GM23338 (cell line): ENCODE measurements around the gene MAPK6. TPM values are rescaled to one million over a fixed set of nuclear protein-coding genes. Genes with fewer than 3 reads are reported as not detected.

Source experiments
- ATAC-seq: fragments of 200-7000 bp; cut with Tn5 transposase; 3 replicates; pipeline ENCODE4 v1.9.1; 2020
- DNase-seq: peaks from one replicate; pipeline ENCODE4 v3.0.0-alpha.2; 2015; ENCODE audit warnings: low spot score
- H2AFZ ChIP-seq: fragments of 200-600 bp; sonication (generic); 2 replicates; pipeline ENCODE4 v1.8.0; 2016; ENCODE audit warnings: antibody characterized with exemption, mild to moderate bottlenecking, moderate library complexity
- H3F3A ChIP-seq: fragments of 200-600 bp; sonication (generic); replicated peaks from 2 replicates; pipeline ENCODE4 v1.8.0; 2017; ENCODE audit warnings: antibody characterized with exemption, mixed run types, low read depth
- H3K27ac ChIP-seq: fragments of 200-600 bp; sonication (generic); 2 replicates; pipeline ENCODE4 v1.6.1; 2016; ENCODE audit warnings: low read depth
- H3K27me3 ChIP-seq: fragments of 200-600 bp; sonication (generic); 2 replicates; pipeline ENCODE4 v1.8.0; 2016; ENCODE audit warnings: mild to moderate bottlenecking, mixed run types, moderate library complexity; ENCODE audit not compliant: insufficient read depth
- H3K36me3 ChIP-seq: fragments of 200-600 bp; sonication (generic); 2 replicates; pipeline ENCODE4 v1.8.0; 2016; ENCODE audit warnings: mild to moderate bottlenecking; ENCODE audit not compliant: insufficient read depth
- H3K4me1 ChIP-seq: fragments of 200-600 bp; sonication (generic); 2 replicates; pipeline ENCODE4 v1.8.0; 2016; ENCODE audit warnings: mild to moderate bottlenecking, moderate library complexity; ENCODE audit not compliant: insufficient read depth
- H3K4me2 ChIP-seq: fragments of 200-600 bp; sonication (generic); 2 replicates; pipeline ENCODE4 v1.7.1; 2017; ENCODE audit warnings: mixed run types
- H3K4me3 ChIP-seq: fragments of 200-600 bp; sonication (generic); 2 replicates; pipeline ENCODE4 v1.6.1; 2016; ENCODE audit warnings: mixed run types
- H3K79me2 ChIP-seq: fragments of 200-600 bp; sonication (generic); replicated peaks from 2 replicates; pipeline ENCODE4 v1.8.0; 2017; ENCODE audit warnings: mild to moderate bottlenecking; ENCODE audit not compliant: insufficient read depth
- H3K9me2 ChIP-seq: fragments of 200-600 bp; sonication (generic); 2 replicates; pipeline ENCODE4 v1.8.0; 2017; ENCODE audit not compliant: insufficient read depth
- H4K20me1 ChIP-seq: fragments of 200-600 bp; sonication (generic); replicated peaks from 2 replicates; pipeline ENCODE4 v1.8.0; 2017; ENCODE audit warnings: mild to moderate bottlenecking; ENCODE audit not compliant: insufficient read depth
- H3K27ac Mint-ChIP-seq: 2 replicates; pipeline ENCODE4 v1.8.0; 2020; ENCODE audit warnings: inconsistent platforms, mild to moderate bottlenecking, moderate library complexity, mixed read lengths
- H3K27me3 Mint-ChIP-seq: 3 replicates; pipeline ENCODE4 v1.8.0; 2022; ENCODE audit warnings: low read depth, mild to moderate bottlenecking, moderate library complexity, mixed read lengths, inconsistent platforms; ENCODE audit not compliant: insufficient read depth, poor library complexity
- H3K36me3 Mint-ChIP-seq: 3 replicates; pipeline ENCODE4 v1.8.0; 2021; ENCODE audit warnings: low read depth, mild to moderate bottlenecking, inconsistent platforms, moderate library complexity, mixed read lengths
- H3K4me1 Mint-ChIP-seq: 3 replicates; pipeline ENCODE4 v1.8.0; 2020; ENCODE audit warnings: mild to moderate bottlenecking, inconsistent platforms, mixed read lengths
- H3K4me3 Mint-ChIP-seq: 3 replicates; pipeline ENCODE4 v1.8.0; 2021; ENCODE audit warnings: moderate library complexity, mild to moderate bottlenecking, inconsistent platforms, mixed read lengths
- H3K9me3 Mint-ChIP-seq: 3 replicates; pipeline ENCODE4 v1.8.0; 2020; ENCODE audit warnings: moderate library complexity, mild to moderate bottlenecking, inconsistent platforms, mixed read lengths
- CTCF ChIP-seq, 2 experiments: fragments of 200-600 bp in 1 of 2; sonication (generic) in 1 of 2; conservative IDR thresholded peaks; 2 replicates each; pipeline versions ENCODE4 v1.5.1 to v1.6.1; 2016 to 2017; ENCODE audit warnings: antibody characterized with exemption in 2 of 2, low read depth in 2 of 2, mild to moderate bottlenecking in 2 of 2, moderate library complexity in 1 of 2
- EZH2 ChIP-seq: fragments of 200-600 bp; sonication (generic); IDR thresholded peaks from one replicate; pipeline ENCODE4 v1.8.0; 2017; ENCODE audit warnings: antibody characterized with exemption, mild to moderate bottlenecking, low read depth; ENCODE audit not compliant: unreplicated experiment
- EZH2phosphoT487 ChIP-seq: fragments of 200-600 bp; sonication (generic); IDR thresholded peaks from one replicate; pipeline ENCODE4 v1.8.1; 2018; ENCODE audit warnings: antibody characterized with exemption; ENCODE audit not compliant: unreplicated experiment
- NANOG ChIP-seq: IDR thresholded peaks from 2 replicates; pipeline ENCODE4 v1.6.1; 2016; ENCODE audit warnings: antibody characterized with exemption, borderline replicate concordance
- POLR2AphosphoS5 ChIP-seq: IDR thresholded peaks from 2 replicates; pipeline ENCODE4 v1.6.1; 2016; ENCODE audit warnings: antibody characterized with exemption, low read depth
- STAT1 ChIP-seq: IDR thresholded peaks from one replicate; pipeline ENCODE4 v1.6.1; 2016; ENCODE audit warnings: antibody characterized with exemption; ENCODE audit not compliant: unreplicated experiment
- ZNF331 ChIP-seq: fragments of 250-450 bp; sonication (Bioruptor Pico); IDR thresholded peaks from 2 replicates; pipeline ENCODE4 v1.5.0; 2020; ENCODE audit warnings: low read depth, mild to moderate bottlenecking, moderate library complexity
- ZNF462 ChIP-seq: fragments of 250-450 bp; sonication (Bioruptor Pico); IDR thresholded peaks from 2 replicates; pipeline ENCODE4 v1.5.0; 2020; ENCODE audit warnings: mild to moderate bottlenecking, moderate library complexity
- polyA plus RNA-seq: library from polyadenylated mRNA; unstranded; fragments of >200 nt; fragmentation: Nextera tagmentation; extraction: Ambion mirVana; gene quantifications from 2 replicates; pipeline ENCODE4 v1.2.1, GENCODE V29; 2016
- total RNA-seq: library from RNA; depleted of rRNA; stranded (reverse); fragments of >200 nt; shearing (Covaris generic); gene quantifications from 2 replicates; pipeline ENCODE4 v1.2.3, GENCODE V29; 2014
- TF ChIP-seq, protein P1 (sequence below): IDR thresholded peaks from one replicate; pipeline ENCODE4 v1.6.1; 2018; ENCODE audit warnings: antibody characterized with exemption; ENCODE audit not compliant: unreplicated experiment

The MAPK6 gene
- total and polyA plus RNA-seq, 2 experiments from 2014 or later: 40.9 to 92.3 TPM

DNA sequence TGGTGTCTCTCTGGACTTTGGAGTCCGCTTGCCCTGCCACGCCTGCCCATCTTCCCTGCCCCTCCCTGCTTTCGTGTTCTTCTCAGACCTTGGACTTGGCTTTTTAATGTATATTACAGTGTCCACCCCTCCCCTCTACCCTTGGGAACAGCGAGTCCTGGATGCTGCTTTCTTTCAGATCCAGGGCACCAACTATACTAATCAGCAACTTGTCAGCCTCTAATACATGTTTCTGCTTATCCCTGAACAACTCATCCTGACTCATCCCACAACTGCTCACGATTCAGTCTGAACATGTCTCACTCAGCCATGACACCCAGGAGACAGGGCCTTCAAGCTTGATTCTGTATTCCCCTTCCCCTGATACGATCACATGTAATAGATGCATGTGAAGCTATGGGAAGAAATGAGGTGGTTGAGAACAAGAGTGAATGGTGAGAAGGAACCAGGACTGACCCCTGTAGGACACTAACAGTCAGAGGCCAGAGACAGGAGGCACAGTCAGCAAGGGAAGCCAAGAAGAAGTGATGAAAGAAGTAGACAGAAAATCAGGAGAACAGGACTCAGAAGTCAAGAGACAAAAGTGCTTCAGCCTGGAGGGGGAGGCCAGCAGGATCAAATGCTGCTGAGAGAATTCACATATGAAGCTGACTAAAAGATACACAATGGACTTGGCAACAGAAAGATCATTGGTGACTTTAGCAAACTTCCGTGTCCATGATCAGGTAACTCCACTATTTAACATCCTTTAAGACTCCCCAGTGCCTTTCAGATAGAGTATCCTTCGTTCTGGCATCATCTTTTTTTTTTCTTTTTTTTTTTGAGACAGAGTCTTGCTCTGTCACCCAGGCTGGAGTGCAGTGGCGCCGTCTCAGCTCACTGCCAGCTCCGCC, 58.1 kb downstream of the MAPK6 start (continued):
- TF ChIP-seq, protein P1, sequence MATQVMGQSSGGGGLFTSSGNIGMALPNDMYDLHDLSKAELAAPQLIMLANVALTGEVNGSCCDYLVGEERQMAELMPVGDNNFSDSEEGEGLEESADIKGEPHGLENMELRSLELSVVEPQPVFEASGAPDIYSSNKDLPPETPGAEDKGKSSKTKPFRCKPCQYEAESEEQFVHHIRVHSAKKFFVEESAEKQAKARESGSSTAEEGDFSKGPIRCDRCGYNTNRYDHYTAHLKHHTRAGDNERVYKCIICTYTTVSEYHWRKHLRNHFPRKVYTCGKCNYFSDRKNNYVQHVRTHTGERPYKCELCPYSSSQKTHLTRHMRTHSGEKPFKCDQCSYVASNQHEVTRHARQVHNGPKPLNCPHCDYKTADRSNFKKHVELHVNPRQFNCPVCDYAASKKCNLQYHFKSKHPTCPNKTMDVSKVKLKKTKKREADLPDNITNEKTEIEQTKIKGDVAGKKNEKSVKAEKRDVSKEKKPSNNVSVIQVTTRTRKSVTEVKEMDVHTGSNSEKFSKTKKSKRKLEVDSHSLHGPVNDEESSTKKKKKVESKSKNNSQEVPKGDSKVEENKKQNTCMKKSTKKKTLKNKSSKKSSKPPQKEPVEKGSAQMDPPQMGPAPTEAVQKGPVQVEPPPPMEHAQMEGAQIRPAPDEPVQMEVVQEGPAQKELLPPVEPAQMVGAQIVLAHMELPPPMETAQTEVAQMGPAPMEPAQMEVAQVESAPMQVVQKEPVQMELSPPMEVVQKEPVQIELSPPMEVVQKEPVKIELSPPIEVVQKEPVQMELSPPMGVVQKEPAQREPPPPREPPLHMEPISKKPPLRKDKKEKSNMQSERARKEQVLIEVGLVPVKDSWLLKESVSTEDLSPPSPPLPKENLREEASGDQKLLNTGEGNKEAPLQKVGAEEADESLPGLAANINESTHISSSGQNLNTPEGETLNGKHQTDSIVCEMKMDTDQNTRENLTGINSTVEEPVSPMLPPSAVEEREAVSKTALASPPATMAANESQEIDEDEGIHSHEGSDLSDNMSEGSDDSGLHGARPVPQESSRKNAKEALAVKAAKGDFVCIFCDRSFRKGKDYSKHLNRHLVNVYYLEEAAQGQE: no peak
- no peak for TF ChIP-seq ZNF331
- TF ChIP-seq EZH2phosphoT487: no peak
- TF ChIP-seq POLR2AphosphoS5: no peak
- no peak for TF ChIP-seq NANOG
- no peak for TF ChIP-seq EZH2
- no peak for TF ChIP-seq CTCF (conservative IDR thresholded peaks at IDR 0.05; ENCODE audit: low read depth in 2 of 2)

- ATAC-seq: no peak; the same call in 2 of the 3 replicates
- no peak overlapping the region for H3K4me3 ChIP-seq
- no peak overlapping the region for H3K4me3 Mint-ChIP-seq
- no peak for TF ChIP-seq NANOG
- no peak for TF ChIP-seq EZH2phosphoT487
- TF ChIP-seq ZNF462 (CRISPR knock-in tag): no peak
- TF ChIP-seq STAT1: no peak
Measured at GRCh38 chr15:52078197-52078875, 59.3 kb downstream of the MAPK6 start.

More at GRCh38 chr15:52078197-52078875, 59.3 kb downstream of the MAPK6 start:
- Histone ChIP-seq H3K4me1 (no peaks in the 10 kb centered on the region), H3K4me2 (no peak overlapping the region), H3K9me2 (no peaks in the 10 kb centered on the region), H2AFZ (peak overlapping the region; percentile 83), H3K27me3 (no peaks in the 10 kb centered on the region), H3K36me3 (no peaks in the 10 kb centered on the region), H3K79me2 (no peaks in the 10 kb centered on the region), H4K20me1 (no peaks in the 10 kb centered on the region), H3F3A (no peaks in the 10 kb centered on the region), H3K27ac (no peak overlapping the region)
- H3K27ac Mint-ChIP-seq: no peak overlapping the region
- peaks cover 7% of the 10 kb centered on the region for H3K4me1 Mint-ChIP-seq
- H3K9me3 Mint-ChIP-seq: no peaks in the 10 kb centered on the region; the same call in 2 of the 3 replicates
- H3K36me3 Mint-ChIP-seq: no peaks in the 10 kb centered on the region
- peaks cover 2% of the 10 kb centered on the region for H3K27me3 Mint-ChIP-seq
- DNase-seq: no peak
